OCI-M2 (cell line): Measurements from ENCODE around the gene FBXW9.
"Not testable (repeated sequence)": the region's sequence is repeated elsewhere in the genome, so short reads cannot be mapped to it uniquely, and the experiment has no call there.

Source experiments
- DNase-seq: peaks from one replicate; lab custom pipeline; 2025; ENCODE audit not compliant: unreplicated experiment; lab: John Stamatoyannopoulos, UW

Gene FBXW9

GRCh38 chr19:12715929-12716328 is 19.5 kb upstream of the FBXW9 start:
- DNase-seq = no peak

GRCh38 chr19:12715102-12715501 is 18.7 kb upstream of the FBXW9 start:
- DNase-seq = no peak

GRCh38 chr19:12713304-12713703 is 16.9 kb upstream of the FBXW9 start:
- not testable (repeated sequence) for DNase-seq

GRCh38 chr19:12712077-12712476 is 15.6 kb upstream of the FBXW9 start:
- not testable (repeated sequence) for DNase-seq

GRCh38 chr19:12711187-12711586 is 14.8 kb upstream of the FBXW9 start:
- no peak for DNase-seq

GRCh38 chr19:12708641-12709040 is 12.2 kb upstream of the FBXW9 start:
- no peak for DNase-seq

GRCh38 chr19:12706332-12706718 is 9.9 kb upstream of the FBXW9 start:
- DNase-seq = no peak

GRCh38 chr19:12705654-12706331 is 9.4 kb upstream of the FBXW9 start:
- no peak for DNase-seq

GRCh38 chr19:12705169-12705568 is 8.7 kb upstream of the FBXW9 start:
- no peak for DNase-seq

- DNase-seq = no peak
Observed at GRCh38 chr19:12703046-12703445, 6.6 kb upstream of the FBXW9 start.

- no peak for DNase-seq
Observed at GRCh38 chr19:12701596-12702282, 5.3 kb upstream of the FBXW9 start.

- no peak for DNase-seq
Observed at GRCh38 chr19:12698138-12698537, 1.7 kb upstream of the FBXW9 start.

GRCh38 chr19:12697425-12697824 is 994 bp upstream of the FBXW9 start:
- DNase-seq = not testable (repeated sequence)

GRCh38 chr19:12695997-12696365 is 450 bp downstream of the FBXW9 start:
- DNase-seq = no peak

- DNase-seq = no peak
Observed at GRCh38 chr19:12695514-12695913, 917 bp downstream of the FBXW9 start.

GRCh38 chr19:12695096-12695495 is 1.3 kb downstream of the FBXW9 start:
- no peak for DNase-seq

- no peak for DNase-seq
Observed at GRCh38 chr19:12694641-12695040, 1.8 kb downstream of the FBXW9 start.

- no peak for DNase-seq
Observed at GRCh38 chr19:12692960-12693359, 3.5 kb downstream of the FBXW9 start.

GRCh38 chr19:12689581-12690216 is 6.7 kb downstream of the FBXW9 start:
- DNase-seq = no peak

GRCh38 chr19:12689012-12689411 is 7.4 kb downstream of the FBXW9 start:
- no peak for DNase-seq

GRCh38 chr19:12687496-12688196 is 8.8 kb downstream of the FBXW9 start, which contains the start of gene GNG14:
GNG14 (plus strand) TSS chr19:12687998; CDS start chr19:12688049, 51 bp downstream.
- DNase-seq = no peak

- no peak for DNase-seq
Observed at GRCh38 chr19:12685831-12686230, 10.6 kb downstream of the FBXW9 start.
